HepG2 (cell line): ENCODE data around the gene ZNF500. TPM values are rescaled to one million over a fixed set of nuclear protein-coding genes. Genes with fewer than 3 reads are reported as not detected.
A peak's percentile ranks its signal among the peaks of the same experiment; 100 is the strongest.

ENCODE experiments used
- ATAC-seq: fragments of 200-7000 bp; cut with Tn5 transposase; 3 replicates; pipeline ENCODE4 v1.9.1; 2020; ENCODE audit warnings: mild to moderate bottlenecking, moderate library complexity
- BruUV-seq: library from RNA; stranded (reverse); fragments of 400-500 nt; replicated peaks from 2 replicates; lab custom pipeline; 2021; lab: Mats Ljungman, UMichigan
- CTCF ChIA-PET: fragments of 300-600 bp; formaldehyde crosslinking; extraction: SDS; loops from one replicate; lab custom pipeline; 2021; ENCODE audit warnings: low total read pairs, inconsistent platforms, low intra/inter-chr PET ratio; lab: Yijun Ruan, JAX
- POLR2A ChIA-PET: fragments of 350-600 bp; sonication (Branson Sonifier 250); formaldehyde crosslinking; loops from one replicate; lab custom pipeline; 2020; ENCODE audit warnings: antibody characterized with exemption, inconsistent platforms; lab: Yijun Ruan, JAX
- DNase-seq: peaks from one replicate; pipeline ENCODE4 v3.0.0-alpha.2; 2015; ENCODE audit warnings: low spot score
- FAIRE-seq: peaks from 3 replicates; lab custom pipeline; 2011; peaks lifted over from hg19 to GRCh38; lab: Jason Lieb, UNC
- H2AFZ ChIP-seq: one replicate; pipeline ENCODE4 v1.6.1; 2011; ENCODE audit warnings: low read length, inconsistent platforms
- H3K27ac ChIP-seq: fragments of 300-600 bp; 3 replicates; pipeline ENCODE4 v1.8.0; 2011; ENCODE audit warnings: mixed run types, mild to moderate bottlenecking, mixed read lengths, low read length, inconsistent platforms; ENCODE audit not compliant: insufficient read depth; ENCODE audit errors: extremely low read length
- H3K27me3 ChIP-seq, 2 experiments: fragments of 200-600 bp in 1 of 2; 2 replicates in 1 of 2; 3 replicates in 1 of 2; pipeline versions ENCODE4 v1.6.0 to v1.8.0; 2011; ENCODE audit warnings: low read length in 2 of 2, mild to moderate bottlenecking in 2 of 2, moderate library complexity in 2 of 2, inconsistent platforms in 1 of 2; ENCODE audit not compliant: insufficient read depth in 2 of 2, control insufficient read depth in 1 of 2
- H3K36me3 ChIP-seq, 2 experiments: fragments of 200-600 bp in 1 of 2; replicated peaks in 1 of 2; 2 replicates in 1 of 2; 3 replicates in 1 of 2; pipeline versions ENCODE4 v1.5.1 to v1.8.0; 2011; ENCODE audit warnings: low read length in 2 of 2, inconsistent platforms in 1 of 2; ENCODE audit not compliant: insufficient read depth in 2 of 2, control insufficient read depth in 1 of 2
- H3K4me1 ChIP-seq: 2 replicates; pipeline ENCODE4 v1.5.1; 2012; ENCODE audit warnings: low read length, inconsistent platforms; ENCODE audit not compliant: insufficient read depth
- H3K4me2 ChIP-seq: 2 replicates; pipeline ENCODE4 v1.6.0; 2011; ENCODE audit warnings: low read depth, low read length, inconsistent platforms
- H3K4me3 ChIP-seq, 3 experiments: fragments of 200-600 bp in 1 of 3; sonication (generic), shearing (Covaris generic) in 1 of 3; replicated peaks in 1 of 3; 2 replicates each; pipeline ENCODE4 v1.5.1; 2011 to 2016; ENCODE audit warnings: low read length in 3 of 3, inconsistent platforms in 2 of 3, low read depth in 2 of 3, mild to moderate bottlenecking in 2 of 3, control low read depth in 1 of 3, mixed read lengths in 1 of 3; ENCODE audit not compliant: insufficient read depth in 1 of 3
- H3K79me2 ChIP-seq: one replicate; pipeline ENCODE4 v1.6.1; 2011; ENCODE audit warnings: low read length, inconsistent platforms; ENCODE audit not compliant: insufficient read depth
- H3K9ac ChIP-seq: 2 replicates; pipeline ENCODE4 v1.6.0; 2011; ENCODE audit warnings: mild to moderate bottlenecking, low read depth, low read length, inconsistent platforms; ENCODE audit not compliant: insufficient read depth
- H3K9me3 ChIP-seq: 2 replicates; pipeline ENCODE4 v1.5.1; 2012; ENCODE audit warnings: mild to moderate bottlenecking, low read length
- H4K20me1 ChIP-seq: 2 replicates; pipeline ENCODE4 v1.6.0; 2011; ENCODE audit warnings: inconsistent platforms, mild to moderate bottlenecking, low read length, moderate library complexity; ENCODE audit not compliant: insufficient read depth
- ATAD3A ChIP-seq: sonication (generic); formaldehyde crosslinking; IDR thresholded peaks from 2 replicates; pipeline ENCODE4 v1.4.0; 2020; ENCODE audit warnings: missing genetic modification reagents
- LBX2 ChIP-seq: sonication (generic); formaldehyde crosslinking; IDR thresholded peaks from 2 replicates; pipeline ENCODE4 v1.5.0; 2020; ENCODE audit warnings: missing genetic modification reagents, mild to moderate bottlenecking, borderline replicate concordance
- SMARCC2 ChIP-seq: fragments of 450-650 bp; IDR thresholded peaks from 2 replicates; pipeline ENCODE4 v1.6.1; 2017; ENCODE audit warnings: antibody characterized with exemption, mild to moderate bottlenecking
- YY1 ChIP-seq: IDR thresholded peaks from 2 replicates; pipeline ENCODE4 v1.6.1; 2011; ENCODE audit warnings: low read length, low read depth, moderate library complexity, mild to moderate bottlenecking; ENCODE audit not compliant: insufficient read depth, insufficient replicate concordance
- ZFP62 ChIP-seq: sonication (generic); formaldehyde crosslinking; IDR thresholded peaks from 2 replicates; pipeline ENCODE4 v1.4.0; 2020; ENCODE audit warnings: missing genetic modification reagents
- ZFP82 ChIP-seq: sonication (generic); formaldehyde crosslinking; IDR thresholded peaks from 2 replicates; pipeline ENCODE4 v1.5.1; 2020; ENCODE audit warnings: mild to moderate bottlenecking, missing genetic modification reagents, borderline replicate concordance
- ZNF10 ChIP-seq: sonication (generic); formaldehyde crosslinking; IDR thresholded peaks from 2 replicates; pipeline ENCODE4 v1.4.0; 2020; ENCODE audit warnings: mild to moderate bottlenecking, low read depth, missing genetic modification reagents, borderline replicate concordance
- ZNF564 ChIP-seq: sonication (generic); formaldehyde crosslinking; IDR thresholded peaks from 2 replicates; pipeline ENCODE4 v1.8.1; 2023; ENCODE audit warnings: mild to moderate bottlenecking, missing genetic modification reagents
- ZSCAN12 ChIP-seq: sonication (generic); formaldehyde crosslinking; IDR thresholded peaks from 2 replicates; pipeline ENCODE4 v1.9.0; 2021; ENCODE audit warnings: mild to moderate bottlenecking, missing genetic modification reagents
- ZSCAN21 ChIP-seq: sonication (generic); formaldehyde crosslinking; IDR thresholded peaks from 2 replicates; pipeline ENCODE4 v1.8.0; 2022; ENCODE audit warnings: mild to moderate bottlenecking, missing genetic modification reagents, moderate library complexity, borderline replicate concordance
- WGBS: methylation state at CpG from one replicate; pipeline ENCODE4 v1.1.6; 2017; ENCODE audit warnings: low lambda C conversion rate; 5-methylcytosine and 5-hydroxymethylcytosine counted together
- in situ Hi-C: cut with HindIII; loops from 2 replicates; pipeline ENCODE4 v1.10.0; 2017; ENCODE audit warnings: low pct_unique_long_range_greater_than_20kb; ENCODE audit not compliant: extremely low pct_ligation_motif_present
- intact Hi-C: fragments of 100-400 bp; cut with micrococcal nuclease; formaldehyde crosslinking; loops from one replicate; pipeline ENCODE4 v1.10.0; 2022; ENCODE audit not compliant: unreplicated experiment
- polyA plus RNA-seq, 8 experiments: library from polyadenylated mRNA; depleted of rRNA in 3 of 8; stranded (reverse) in 7 of 8; unstranded in 1 of 8; fragments of >200 nt; fragmentation: Illumina TruSeq in 4 of 8; extraction: Trizol in 4 of 8; gene quantifications; 2 replicates each; pipeline versions ENCODE4 v1.2.1 to v1.2.3, GENCODE V29; 2011 to 2016; ENCODE audit warnings: low read depth in 4 of 8, missing spikeins in 1 of 8, mixed read lengths in 1 of 8; ENCODE audit not compliant: insufficient read depth in 1 of 8
- total RNA-seq, 5 experiments: library from RNA; depleted of rRNA; stranded (reverse); fragments of >200 nt; fragmentation: Illumina TruSeq; extraction: Trizol; gene quantifications; 2 replicates each; pipeline ENCODE4 v1.2.3, GENCODE V29; 2016; ENCODE audit warnings: low read depth in 1 of 5
- TF ChIP-seq, protein P1 (sequence below): sonication (generic); formaldehyde crosslinking; IDR thresholded peaks from 2 replicates; pipeline ENCODE4 v1.4.0; 2020; ENCODE audit warnings: missing genetic modification reagents
- TF ChIP-seq, protein P2 (sequence below): sonication (generic); formaldehyde crosslinking; IDR thresholded peaks from 2 replicates; pipeline ENCODE4 v1.5.1; 2020; ENCODE audit warnings: mild to moderate bottlenecking, missing genetic modification reagents, borderline replicate concordance

ZNF500 gene
- total and polyA plus RNA-seq, 2 of the 13 experiments (the other 11 are each of a cell fraction or from before 2014, with no cell fraction given): 6.1 to 12.2 TPM

DNA sequence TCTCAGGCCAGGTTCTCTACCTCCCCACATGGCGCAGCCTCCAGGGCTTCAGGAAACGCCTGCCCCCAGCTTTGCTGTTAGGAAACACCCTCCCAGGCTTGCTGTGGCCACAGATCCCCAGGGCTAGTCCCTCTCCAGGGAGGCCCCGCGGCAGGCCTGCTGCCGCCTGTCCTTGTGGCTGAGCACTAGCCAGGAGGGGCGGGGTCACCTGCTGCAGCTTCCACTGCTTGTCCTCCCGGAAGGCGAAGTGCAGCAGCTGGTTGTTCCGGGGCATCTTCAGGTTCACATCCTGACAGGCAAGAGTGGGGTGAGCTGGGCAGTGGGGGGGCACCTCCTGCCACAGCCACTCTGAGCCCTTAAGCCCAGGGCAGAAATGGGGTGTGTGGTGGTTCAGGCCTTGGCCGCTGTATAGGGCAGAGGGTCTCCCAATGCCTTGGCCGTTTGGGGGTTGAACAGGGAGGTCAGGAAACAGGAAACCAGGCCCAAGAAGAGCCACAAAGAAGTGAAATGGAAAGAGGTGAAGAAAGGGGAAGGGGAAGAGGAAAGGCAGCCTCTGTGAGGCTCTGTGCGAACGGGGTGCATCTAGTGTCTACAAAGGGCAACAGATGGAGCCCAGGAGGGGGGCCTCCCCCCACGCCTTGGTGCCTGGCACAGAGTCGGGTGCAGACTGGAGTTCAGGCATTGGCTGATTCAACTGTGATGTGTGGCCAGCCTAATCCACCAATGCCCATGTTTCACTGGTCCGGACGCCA lies 33.5 kb upstream of the ZNF500 start:
- Histone ChIP-seq H3K4me1 (peaks cover 24% of the 10 kb centered on the region), H2AFZ (no peak overlapping the region), H3K4me3 (peak overlapping the region in 1 of 3 experiments; percentile 90; a peak in 3 of 6 replicates), H3K27me3 (no peaks in the 10 kb centered on the region), H3K79me2 (no peaks in the 10 kb centered on the region), H3K27ac (peak overlapping the region; percentile 41), H4K20me1 (no peaks in the 10 kb centered on the region), H3K36me3 (peaks cover 0 to 22% of the 10 kb centered on the region in 2 experiments; a peak in 2 of 5 replicates), H3K4me2 (peak overlapping the region; percentile 93), H3K9ac (peak overlapping the region; percentile 65), H3K9me3 (no peaks in the 10 kb centered on the region)
- in situ Hi-C loops (no loop called here), intact Hi-C loops (loop anchor here (5.0 kb wide), 1 partner anchor 68 kb away; the partner anchor contains the start of genes ANKS3 and DNAAF8)
- no TSS peak for BruUV-seq
- peak; percentile 56 for DNase-seq
- peak; percentile 45 for ATAC-seq
- ChIA-PET CTCF (no interaction called here), POLR2A (interaction anchor here (1.0 to 3.7 kb wide), 2 partner anchors 11 to 66 kb away, joined by 3 to 17 read pairs; partner anchors contain the start of genes ANKS3, DNAAF8 and SEPTIN12)
- no peak for FAIRE-seq
- WGBS: 63% methylated on average over 10 of the region's 17 CpGs
- TF ChIP-seq ZSCAN12 (CRISPR knock-in tag): no peak
- TF ChIP-seq, protein P1, sequence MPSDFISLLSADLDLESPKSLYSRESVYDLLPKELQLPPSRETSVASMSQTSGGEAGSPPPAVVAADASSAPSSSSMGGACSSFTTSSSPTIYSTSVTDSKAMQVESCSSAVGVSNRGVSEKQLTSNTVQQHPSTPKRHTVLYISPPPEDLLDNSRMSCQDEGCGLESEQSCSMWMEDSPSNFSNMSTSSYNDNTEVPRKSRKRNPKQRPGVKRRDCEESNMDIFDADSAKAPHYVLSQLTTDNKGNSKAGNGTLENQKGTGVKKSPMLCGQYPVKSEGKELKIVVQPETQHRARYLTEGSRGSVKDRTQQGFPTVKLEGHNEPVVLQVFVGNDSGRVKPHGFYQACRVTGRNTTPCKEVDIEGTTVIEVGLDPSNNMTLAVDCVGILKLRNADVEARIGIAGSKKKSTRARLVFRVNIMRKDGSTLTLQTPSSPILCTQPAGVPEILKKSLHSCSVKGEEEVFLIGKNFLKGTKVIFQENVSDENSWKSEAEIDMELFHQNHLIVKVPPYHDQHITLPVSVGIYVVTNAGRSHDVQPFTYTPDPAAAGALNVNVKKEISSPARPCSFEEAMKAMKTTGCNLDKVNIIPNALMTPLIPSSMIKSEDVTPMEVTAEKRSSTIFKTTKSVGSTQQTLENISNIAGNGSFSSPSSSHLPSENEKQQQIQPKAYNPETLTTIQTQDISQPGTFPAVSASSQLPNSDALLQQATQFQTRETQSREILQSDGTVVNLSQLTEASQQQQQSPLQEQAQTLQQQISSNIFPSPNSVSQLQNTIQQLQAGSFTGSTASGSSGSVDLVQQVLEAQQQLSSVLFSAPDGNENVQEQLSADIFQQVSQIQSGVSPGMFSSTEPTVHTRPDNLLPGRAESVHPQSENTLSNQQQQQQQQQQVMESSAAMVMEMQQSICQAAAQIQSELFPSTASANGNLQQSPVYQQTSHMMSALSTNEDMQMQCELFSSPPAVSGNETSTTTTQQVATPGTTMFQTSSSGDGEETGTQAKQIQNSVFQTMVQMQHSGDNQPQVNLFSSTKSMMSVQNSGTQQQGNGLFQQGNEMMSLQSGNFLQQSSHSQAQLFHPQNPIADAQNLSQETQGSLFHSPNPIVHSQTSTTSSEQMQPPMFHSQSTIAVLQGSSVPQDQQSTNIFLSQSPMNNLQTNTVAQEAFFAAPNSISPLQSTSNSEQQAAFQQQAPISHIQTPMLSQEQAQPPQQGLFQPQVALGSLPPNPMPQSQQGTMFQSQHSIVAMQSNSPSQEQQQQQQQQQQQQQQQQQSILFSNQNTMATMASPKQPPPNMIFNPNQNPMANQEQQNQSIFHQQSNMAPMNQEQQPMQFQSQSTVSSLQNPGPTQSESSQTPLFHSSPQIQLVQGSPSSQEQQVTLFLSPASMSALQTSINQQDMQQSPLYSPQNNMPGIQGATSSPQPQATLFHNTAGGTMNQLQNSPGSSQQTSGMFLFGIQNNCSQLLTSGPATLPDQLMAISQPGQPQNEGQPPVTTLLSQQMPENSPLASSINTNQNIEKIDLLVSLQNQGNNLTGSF (CRISPR knock-in tag): no peak
- TF ChIP-seq ZSCAN21: no peak
- no peak for TF ChIP-seq ATAD3A (CRISPR knock-in tag)
- no peak for TF ChIP-seq ZFP82 (CRISPR knock-in tag)
- TF ChIP-seq SMARCC2: no peak
- TF ChIP-seq ZNF564 (CRISPR knock-in tag): no peak
- no peak for TF ChIP-seq LBX2 (CRISPR knock-in tag)
- TF ChIP-seq ZFP62 (CRISPR knock-in tag): no peak
- no peak for TF ChIP-seq ZNF10 (CRISPR knock-in tag)
- TF ChIP-seq YY1: peak; percentile 39
- TF ChIP-seq, protein P2, sequence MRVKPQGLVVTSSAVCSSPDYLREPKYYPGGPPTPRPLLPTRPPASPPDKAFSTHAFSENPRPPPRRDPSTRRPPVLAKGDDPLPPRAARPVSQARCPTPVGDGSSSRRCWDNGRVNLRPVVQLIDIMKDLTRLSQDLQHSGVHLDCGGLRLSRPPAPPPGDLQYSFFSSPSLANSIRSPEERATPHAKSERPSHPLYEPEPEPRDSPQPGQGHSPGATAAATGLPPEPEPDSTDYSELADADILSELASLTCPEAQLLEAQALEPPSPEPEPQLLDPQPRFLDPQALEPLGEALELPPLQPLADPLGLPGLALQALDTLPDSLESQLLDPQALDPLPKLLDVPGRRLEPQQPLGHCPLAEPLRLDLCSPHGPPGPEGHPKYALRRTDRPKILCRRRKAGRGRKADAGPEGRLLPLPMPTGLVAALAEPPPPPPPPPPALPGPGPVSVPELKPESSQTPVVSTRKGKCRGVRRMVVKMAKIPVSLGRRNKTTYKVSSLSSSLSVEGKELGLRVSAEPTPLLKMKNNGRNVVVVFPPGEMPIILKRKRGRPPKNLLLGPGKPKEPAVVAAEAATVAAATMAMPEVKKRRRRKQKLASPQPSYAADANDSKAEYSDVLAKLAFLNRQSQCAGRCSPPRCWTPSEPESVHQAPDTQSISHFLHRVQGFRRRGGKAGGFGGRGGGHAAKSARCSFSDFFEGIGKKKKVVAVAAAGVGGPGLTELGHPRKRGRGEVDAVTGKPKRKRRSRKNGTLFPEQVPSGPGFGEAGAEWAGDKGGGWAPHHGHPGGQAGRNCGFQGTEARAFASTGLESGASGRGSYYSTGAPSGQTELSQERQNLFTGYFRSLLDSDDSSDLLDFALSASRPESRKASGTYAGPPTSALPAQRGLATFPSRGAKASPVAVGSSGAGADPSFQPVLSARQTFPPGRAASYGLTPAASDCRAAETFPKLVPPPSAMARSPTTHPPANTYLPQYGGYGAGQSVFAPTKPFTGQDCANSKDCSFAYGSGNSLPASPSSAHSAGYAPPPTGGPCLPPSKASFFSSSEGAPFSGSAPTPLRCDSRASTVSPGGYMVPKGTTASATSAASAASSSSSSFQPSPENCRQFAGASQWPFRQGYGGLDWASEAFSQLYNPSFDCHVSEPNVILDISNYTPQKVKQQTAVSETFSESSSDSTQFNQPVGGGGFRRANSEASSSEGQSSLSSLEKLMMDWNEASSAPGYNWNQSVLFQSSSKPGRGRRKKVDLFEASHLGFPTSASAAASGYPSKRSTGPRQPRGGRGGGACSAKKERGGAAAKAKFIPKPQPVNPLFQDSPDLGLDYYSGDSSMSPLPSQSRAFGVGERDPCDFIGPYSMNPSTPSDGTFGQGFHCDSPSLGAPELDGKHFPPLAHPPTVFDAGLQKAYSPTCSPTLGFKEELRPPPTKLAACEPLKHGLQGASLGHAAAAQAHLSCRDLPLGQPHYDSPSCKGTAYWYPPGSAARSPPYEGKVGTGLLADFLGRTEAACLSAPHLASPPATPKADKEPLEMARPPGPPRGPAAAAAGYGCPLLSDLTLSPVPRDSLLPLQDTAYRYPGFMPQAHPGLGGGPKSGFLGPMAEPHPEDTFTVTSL (CRISPR knock-in tag): no peak
